ENCODE measurements around the gene PRM2.

PRM2 gene

GRCh38 chr16:11260596-11260966 lies 15.7 kb downstream of the PRM2 start:
- no peak for DNase-seq (ENCODE audit: low read depth in 2 of 2)

- DNase-seq (ENCODE audit: low read depth in 2 of 2): no peak
Observed at GRCh38 chr16:11259655-11260595, 16.4 kb downstream of the PRM2 start.

- DNase-seq (ENCODE audit: low read depth in 2 of 2): no peak
Observed at GRCh38 chr16:11258553-11259492, 17.5 kb downstream of the PRM2 start.

- DNase-seq (ENCODE audit: low read depth in 2 of 2): no peak
Observed at GRCh38 chr16:11257131-11257938, 18.9 kb downstream of the PRM2 start.

- DNase-seq (ENCODE audit: low read depth in 2 of 2): no peak
Observed at GRCh38 chr16:11256661-11257130, 19.6 kb downstream of the PRM2 start.

GRCh38 chr16:11255737-11256660 lies 20.3 kb downstream of the PRM2 start, which contains the start of gene SOCS1:
Gene SOCS1 (minus strand): TSS chr16:11256204. CDS start chr16:11255478, 726 bp downstream.
- peak; percentile 91 to 93 for DNase-seq (ENCODE audit: low read depth in 2 of 2)

- no peak for DNase-seq (ENCODE audit: low read depth in 2 of 2)
Observed at GRCh38 chr16:11254913-11255736, 21.2 kb downstream of the PRM2 start.

GRCh38 chr16:11253995-11254912 lies 22.0 kb downstream of the PRM2 start:
- no peak for DNase-seq (ENCODE audit: low read depth in 2 of 2)

GRCh38 chr16:11253009-11253994 lies 23.0 kb downstream of the PRM2 start:
- no peak for DNase-seq (ENCODE audit: low read depth in 2 of 2)

- no peak for DNase-seq (ENCODE audit: low read depth in 2 of 2)
Observed at GRCh38 chr16:11252482-11252931, 23.8 kb downstream of the PRM2 start.

GRCh38 chr16:11251525-11252481 lies 24.5 kb downstream of the PRM2 start:
- peak; percentile 70 to 78 for DNase-seq (ENCODE audit: low read depth in 2 of 2)

- no peak for DNase-seq (ENCODE audit: low read depth in 2 of 2)
Observed at GRCh38 chr16:11250786-11251524, 25.3 kb downstream of the PRM2 start.

GRCh38 chr16:11250091-11250785 lies 26.0 kb downstream of the PRM2 start:
- no peak for DNase-seq (ENCODE audit: low read depth in 2 of 2)
